NCI-H128 (cell line): ENCODE results near the gene ARMC7.

Experiments
- DNase-seq: peaks from one replicate; lab custom pipeline; 2025; ENCODE audit not compliant: unreplicated experiment; lab: John Stamatoyannopoulos, UW

The ARMC7 gene

DNA sequence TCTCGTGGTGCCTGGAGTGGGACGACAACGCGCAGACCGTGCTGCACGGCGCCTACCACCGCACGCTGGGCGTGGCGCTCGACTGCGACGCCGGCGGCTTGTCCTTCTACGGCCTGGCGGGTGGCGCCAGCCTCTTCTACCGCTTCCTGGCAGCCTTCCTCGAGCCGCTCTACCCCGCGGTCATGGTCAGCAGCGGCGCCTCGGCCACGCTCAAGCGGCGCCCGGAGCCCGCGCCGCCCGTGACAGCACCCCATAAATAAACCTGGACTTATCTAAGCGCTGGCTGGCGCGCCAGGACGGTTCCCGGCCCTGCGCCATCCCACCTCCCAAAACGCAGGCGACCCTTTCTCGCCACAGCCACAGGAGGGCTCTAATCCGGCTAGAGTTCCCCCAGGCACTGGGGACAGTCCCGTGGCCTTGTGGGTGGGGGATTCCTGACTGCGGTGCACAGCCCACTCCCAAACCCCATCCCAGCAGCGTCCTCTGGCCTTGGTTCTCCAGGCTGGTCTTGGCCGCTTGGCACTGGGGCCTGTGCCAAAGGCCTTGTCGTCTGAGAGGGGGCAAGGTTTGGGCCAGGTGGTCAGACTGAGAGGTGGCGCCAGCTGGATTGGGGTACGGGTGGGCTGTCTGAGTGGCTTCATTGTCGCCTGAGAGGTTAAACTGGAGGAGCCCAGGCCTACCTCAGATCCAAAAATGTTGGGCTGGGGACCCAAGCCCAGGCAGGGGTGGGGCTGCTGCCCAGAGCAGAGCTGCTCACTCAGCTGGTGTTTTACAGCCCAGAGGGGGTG, 32.1 kb upstream of the ARMC7 start:
- no peak for DNase-seq

DNA sequence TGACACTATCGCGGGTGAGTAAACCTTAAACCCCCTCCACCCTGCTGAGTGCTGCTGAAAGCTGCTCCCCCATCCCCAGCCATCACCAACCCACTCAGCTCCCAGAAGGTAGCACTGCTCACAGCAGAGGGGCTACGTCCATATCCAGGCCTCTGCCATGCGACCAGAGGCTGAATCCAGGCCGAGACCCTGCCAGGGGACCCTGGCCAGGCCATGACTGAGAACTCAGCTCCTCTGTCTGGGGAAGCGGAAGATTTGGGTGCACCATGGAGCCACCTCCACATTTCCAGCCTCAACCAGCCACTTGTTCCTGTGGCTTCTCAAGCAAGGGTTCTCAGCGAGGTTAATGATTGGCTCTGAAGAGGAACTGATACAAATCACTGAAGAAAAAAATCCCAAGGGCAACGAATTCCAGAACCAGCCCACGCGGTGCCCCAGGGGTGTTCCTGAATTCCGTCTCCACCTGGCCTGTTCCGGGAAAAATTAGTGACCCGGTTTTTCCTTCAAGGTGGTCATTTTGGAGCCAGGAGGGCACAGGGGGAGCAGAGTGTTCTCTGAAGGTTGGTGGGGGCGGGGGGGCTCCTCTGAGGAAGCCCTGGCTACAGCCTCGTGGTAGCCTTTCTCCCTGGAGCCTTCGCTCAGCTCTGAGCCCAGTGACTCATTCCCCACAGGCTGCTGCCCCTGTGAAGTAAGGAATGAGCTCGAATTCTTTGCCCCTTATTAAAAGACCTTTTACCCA, 31.3 kb upstream of the ARMC7 start:
- no peak for DNase-seq

DNA sequence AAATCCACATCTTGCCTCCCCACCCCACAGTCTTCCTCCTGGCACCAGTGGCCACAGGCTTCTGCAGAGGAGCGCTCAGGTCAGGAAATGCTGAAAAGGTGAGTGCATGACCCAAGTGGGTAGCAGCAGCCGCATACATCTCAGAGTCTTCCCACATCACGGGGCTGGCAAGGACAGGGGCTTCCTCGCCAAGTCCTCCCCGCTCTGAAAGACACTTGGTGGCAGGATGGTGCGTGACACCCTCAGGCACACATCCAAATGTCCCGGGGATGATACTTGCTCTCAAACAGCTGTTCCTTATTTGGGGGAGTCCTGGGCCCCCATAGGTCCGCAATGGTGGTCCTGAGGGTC, 30.8 kb upstream of the ARMC7 start:
- DNase-seq: no peak

DNA sequence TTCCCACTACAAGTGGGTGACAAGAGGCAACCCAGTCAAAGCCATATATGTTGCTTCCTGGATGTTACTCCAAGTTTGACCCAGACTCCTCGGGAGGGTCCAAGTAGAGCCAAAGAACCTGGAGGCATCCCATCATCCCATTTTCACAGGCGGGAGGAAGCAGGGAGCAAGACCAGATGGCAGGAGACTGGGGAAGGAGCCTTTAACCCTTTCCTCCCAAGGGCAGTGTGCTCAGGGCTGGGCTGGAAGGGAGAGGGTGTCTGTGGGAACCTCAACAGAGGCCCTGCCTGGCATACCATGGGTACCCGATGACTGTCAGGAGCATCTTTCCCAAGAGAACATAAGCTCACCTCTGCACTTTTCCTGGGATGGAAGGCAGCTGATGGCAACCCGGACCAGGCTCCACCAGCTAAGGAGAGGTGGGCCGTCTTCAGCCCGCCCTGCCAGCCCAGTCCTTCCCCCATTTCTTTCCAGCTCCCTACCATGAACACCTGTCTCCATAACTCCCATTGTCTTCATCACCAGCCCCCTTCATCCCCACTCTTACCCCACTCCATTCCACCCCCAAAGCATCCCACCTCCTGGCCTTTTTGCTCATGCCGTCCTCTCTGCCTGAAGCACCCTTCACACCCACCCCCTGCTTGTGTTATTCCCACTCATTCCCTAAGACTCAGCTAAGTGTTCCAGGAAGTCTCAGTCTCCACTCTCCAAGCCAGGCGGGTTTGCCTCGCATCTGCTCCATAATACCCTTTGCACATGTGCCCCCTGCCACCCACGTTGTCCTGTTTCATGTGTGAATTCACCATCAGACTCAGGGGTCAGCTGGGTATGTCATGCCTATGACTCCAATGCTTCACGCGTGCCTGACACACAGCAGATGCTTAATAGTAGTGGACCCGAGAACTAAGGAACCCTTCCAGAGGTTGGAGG, 27.9 kb upstream of the ARMC7 start:
- no peak for DNase-seq

DNA sequence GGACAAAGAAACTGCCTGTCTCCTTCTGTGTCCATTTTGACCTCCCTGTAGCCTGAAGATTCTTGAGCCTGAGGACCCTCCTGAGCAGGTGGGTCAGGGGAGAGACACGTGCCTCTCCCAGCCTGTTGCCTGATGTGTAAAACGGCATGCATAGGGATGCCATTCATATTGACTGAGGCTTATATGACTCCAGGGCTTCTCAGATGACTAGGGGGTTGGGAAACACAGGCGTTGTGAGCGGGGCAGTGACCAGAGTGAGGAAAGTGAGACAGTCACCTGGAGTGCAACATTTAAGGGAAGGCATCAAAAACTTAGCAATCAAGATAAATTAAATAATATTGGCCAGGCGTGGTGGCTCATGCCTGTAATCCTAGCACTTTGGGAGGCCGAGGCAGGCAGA, 27.1 kb upstream of the ARMC7 start:
- no peak for DNase-seq

DNA sequence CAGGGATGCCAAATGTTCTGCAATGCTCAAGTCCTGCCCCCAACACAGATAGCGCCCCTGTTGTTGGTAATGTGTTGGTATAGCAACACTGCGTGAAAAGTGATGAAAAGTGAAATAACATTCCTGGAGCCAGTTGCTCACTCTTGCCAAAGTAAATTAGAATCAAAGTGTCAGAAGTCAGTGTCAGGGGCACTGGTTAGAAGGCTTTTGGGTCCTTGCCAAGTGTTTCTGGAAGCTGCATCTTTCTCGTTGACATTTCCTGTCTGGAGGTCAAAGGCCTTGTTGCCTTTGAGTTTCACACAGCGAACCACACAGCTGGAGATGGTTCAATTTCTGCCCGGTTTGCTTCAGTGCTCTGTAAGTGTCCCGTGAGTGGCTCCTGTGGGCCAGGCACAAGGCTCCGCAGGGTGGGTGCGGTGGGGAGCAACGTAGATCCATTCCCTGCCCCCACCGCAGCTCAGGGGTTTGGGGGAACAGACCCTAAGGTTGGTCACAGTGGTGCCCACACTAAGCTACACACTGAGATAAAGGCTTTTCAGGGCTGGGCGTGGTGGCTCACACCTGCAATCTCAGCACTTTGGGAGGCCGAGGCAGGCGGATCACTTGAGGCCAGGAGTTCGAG, 25.6 kb upstream of the ARMC7 start:
- no peak for DNase-seq

DNA sequence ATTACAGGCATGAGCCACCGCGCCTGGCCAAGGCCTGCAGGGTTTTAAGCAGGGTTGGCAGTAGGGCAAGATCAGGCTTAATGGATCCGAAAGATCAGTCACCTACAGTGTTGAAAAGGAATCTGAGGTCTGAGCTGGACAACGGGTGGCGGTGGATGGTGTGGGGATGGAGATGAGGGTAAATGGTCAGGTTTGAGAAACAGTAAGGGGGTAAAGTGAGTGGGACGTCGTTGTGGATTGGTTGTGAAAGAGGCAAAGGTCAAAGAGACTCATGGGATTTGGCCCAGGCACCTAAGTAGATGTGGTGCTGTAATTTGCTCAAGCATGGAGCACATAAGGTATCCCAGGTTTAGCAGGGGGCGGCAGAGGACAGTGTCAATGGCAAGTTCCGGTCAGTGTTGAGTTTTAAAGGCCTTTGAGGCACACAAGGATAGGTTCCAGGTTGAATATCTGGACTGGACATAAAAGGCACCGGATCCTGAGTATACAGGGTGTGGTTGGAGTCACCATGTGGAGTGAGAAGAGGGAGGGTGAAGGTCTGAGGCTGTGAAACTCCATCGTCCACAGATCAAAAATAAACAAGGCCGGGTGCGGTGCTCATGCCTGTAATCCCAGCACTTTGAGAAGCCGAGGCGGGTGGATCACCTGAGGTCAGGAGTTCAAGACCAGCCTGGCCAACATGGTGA, 23.1 kb upstream of the ARMC7 start:
- DNase-seq: no peak

DNA sequence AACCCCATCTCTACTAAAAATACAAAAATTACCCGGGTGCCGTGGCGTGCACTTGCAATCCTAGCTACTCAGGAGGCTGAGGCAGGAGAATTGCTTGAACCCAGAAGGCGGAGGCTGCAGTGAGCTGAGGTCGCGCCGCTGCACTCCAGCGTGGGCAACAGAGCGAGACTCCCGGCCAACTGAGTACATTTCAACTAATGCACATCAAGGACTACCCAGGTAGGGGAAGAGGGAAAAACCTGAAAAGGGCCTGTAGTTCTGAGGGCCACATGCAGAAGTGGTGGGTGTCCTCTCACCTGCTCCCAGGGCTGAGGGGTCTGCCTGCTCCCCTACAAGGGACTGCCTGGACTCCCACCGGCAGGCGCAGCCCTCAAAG, 22.6 kb upstream of the ARMC7 start:
- no peak for DNase-seq

DNA sequence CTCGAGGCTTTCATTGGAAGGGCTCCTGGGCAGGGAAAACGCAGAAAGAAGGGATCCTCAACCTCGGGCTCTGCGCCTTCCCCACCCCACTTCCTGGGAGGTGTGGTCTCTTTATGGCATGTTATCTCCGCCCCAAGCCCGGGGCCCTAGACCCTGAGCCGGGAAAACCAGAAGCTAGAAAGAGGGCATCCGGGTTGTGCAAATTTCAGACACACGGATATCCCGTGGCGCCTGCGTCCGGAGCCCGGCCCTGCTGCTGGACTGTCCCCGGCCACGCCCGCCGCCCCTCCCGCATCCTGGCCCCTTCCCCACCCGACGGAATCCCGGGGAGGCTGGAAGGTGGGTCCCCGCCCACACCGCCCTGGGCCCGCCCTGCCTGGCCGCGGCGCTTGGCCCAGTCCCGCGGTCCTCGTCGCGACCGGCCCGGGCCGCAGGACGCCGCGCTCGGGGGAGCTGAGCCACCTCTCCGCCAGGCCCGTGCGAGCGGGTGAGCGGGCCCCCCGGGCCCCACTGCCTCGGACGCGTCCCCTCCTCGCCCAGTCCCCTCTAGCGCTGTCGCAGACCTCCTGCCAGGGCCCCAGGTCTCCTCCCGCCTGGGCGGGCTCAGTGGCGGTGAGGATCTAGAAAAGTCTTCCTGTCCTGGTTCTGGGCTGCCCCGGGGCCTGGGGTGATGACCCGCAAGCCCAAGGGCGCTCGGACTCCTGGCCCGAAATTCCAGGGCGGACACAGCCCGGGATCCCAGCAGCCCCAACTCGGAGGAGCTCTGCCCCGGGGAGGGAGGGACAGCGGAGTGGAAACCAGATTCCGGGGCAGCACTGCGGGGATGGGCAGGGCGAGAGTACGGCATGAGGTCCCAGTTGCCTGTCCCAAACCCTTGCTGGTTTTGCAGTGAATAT, 22.0 kb upstream of the ARMC7 start, which contains the start of gene SLC16A5:
TSS of gene SLC16A5 (plus strand) at position 397 of the 896 bp plus-strand sequence. CDS start 5,683 bp downstream, outside the sequence.
- DNase-seq: no peak

DNA sequence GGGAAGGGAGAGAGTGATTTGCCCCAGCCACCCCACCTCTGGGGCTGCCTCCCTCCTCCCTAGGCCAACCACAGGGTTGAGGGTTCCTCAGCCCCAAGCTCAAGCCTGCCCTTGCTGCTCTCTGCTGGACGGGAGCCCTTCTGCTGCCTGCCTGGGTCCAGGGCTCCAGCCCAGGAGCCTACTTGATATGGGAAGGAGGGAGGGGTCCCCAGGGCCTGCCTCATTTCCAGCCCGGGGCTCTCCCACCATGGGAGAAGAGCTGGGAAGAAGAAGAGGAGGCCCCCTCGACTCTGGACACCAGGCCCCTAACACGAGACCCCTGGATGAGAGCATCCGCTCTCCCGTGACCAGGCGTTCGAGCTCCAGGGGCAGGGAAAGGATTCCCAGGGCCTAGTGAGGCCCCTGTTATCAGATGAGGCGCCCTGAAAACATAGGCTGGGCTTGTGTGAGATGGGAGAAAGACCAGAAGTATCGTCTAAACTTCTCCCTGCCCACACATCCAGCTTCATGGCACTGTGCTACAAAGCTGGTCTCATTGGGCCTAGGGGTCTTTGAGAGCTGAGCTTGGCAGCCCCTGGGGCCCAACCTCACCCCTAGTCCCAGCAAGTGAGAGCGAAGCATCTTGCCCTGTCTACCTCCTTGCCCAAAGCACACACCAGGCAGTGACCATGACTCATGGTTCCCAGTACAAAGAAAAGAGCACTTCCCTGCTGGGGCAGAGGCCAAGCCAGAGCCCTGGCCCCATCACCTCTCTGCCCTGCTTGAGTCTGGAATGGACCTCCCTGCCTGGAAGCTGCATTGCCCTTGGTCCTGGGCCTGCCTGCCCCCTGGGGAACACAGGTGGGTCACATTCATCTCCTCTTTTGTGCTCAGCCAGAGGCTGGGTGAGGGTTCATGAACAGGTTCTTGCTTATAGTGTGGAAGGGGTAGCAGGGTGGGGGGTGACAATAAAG, 21.0 kb upstream of the ARMC7 start:
- DNase-seq: no peak

DNA sequence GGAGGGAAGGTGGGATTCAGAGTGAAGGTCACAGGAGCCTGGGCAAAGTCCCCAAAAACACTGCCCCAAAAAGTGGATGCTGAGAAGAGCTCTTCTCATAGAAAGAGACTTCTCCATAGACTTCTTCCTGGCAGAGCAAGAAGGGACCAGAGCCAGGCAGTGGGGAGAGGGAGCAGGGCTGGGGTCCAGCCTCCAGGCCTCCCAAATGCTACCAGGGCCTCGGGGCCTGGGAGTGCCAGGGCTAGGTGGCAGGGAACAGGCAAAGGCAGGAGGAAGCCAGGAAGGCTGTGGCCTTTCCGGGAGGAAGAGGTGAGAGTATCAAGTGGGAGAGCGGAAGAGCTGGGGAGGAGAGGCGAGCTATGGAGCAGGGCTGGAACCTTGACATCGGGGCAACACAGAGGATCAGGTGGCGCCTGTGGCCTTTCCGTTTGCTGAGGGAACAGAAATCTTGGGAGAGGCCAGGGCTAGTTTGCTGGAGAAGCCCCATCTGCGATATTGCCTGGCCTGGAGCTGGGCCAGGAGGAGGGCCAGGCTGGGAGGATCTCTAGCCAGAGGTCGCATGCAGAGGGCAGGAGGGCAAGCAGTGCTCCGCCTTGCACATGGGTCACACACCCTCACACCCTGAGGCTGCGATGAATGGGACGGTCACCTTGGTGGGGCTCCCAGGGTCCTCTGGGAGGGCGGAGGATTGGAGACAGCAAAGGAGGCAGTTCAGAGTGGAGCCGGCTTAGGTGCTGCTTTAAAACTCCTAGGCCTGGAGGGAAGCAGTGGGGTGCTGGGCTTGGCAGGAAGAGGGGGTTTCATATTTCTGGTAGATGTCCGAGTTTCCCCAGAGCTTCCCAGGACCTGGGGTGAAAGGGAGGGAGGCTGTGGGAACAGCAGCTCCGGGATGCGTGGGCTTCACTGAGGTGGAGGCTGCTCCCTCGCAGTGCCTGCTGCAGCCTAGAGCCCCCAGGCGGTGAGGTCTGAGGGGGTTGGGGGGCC, 18.6 kb upstream of the ARMC7 start:
- DNase-seq: no peak

DNA sequence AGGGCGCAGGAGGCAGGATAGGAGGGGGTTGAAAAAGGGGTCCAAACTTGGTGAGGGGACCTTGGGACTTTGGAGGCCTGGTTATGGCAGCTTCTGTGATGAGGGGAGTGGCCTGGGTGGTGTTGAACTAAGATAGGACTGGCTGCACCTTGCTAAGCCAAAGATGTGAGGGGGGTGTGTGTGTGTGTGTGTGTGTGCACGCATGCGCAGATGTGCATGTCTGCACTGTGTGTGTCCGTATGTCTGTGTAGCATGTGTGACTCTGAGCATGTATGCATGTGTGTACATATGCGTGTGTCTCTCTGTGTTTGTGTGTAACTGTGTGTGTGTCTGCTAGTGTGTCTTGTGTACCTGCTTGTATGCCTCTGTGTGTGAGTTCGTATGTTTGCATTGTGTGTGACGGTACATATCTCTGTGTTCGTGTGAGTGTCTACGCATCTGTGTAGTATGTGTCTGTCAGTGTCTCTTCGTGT, 17.9 kb upstream of the ARMC7 start:
- no peak for DNase-seq

DNA sequence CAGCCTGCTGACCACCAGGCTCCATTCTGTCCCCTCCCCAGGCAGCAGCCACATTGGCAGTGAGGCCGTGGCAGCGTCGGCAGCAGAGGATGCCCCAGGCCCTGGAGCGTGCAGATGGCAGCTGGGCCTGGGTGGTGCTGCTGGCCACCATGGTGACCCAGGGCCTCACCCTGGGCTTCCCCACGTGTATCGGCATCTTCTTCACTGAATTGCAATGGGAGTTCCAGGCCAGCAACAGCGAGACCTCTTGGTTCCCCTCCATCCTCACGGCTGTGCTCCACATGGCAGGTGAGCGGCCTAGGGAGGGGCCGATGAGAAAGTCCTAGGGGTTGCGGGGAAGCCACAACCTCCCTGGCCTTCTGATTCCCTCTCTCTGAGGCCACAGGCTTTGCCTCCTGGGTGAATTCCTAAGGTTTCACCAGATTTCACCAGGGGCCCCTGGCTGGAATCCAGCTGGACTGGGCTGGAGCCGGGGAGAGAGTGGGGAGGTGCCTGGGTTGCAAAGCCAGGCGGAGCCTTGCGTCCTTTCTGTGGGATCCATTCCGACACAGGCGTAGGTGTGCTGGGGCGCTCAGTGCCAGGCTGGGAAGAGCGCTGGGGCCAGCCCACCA, 16.1 kb upstream of the ARMC7 start:
- no peak for DNase-seq

DNA sequence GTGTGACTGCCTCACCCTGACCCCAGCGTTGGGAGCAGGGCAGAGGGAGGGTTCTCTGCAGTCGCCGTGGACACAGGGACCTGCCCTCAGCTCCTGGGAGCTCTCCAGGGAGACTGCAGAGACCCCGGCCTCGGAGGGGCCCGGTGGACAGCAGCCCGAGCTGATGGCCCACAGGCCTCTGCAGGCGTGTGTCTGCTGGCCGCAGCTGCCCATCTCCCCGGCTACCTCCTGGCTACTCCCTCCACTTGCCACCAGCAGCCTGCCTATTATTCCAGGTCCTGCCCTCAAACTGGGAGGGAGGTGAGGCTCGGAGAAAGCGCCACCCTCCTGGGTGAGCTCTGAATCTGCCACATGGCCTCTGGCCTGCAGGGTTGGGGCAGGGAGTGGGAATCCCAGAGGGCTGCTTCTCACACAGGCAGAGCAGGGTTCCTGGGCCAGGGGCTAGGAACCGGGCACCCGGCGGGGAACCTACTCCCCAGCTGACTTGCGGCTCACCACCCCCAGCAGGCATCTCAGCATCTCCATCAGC, 14.8 kb upstream of the ARMC7 start:
- no peak for DNase-seq

DNA sequence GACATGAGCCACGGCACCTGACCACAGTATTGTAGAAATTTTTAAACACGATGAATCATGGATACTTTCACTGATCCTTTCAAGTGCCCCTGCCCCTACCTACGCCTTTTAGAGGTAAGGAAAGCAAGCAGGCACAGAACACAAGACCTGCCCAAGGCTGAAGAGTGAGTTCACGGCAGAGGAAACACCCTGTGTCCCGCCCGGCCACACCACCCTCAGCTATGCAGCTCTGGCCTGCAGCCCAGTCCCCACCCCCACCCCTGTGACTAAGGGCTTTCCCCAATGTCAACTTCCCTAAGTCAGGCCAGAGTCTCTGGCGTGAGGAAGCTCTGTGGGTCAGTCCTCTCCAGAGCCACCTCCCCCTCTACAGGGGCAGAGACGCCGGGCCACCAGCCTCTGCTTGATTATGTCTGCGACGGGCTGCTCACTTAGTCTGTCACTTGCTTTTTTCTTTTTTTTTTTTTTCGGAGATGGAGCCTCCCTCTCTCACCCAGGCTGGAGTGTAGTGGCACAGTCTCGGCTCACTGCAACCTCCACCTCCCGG, 13.6 kb upstream of the ARMC7 start:
- no peak for DNase-seq

DNA sequence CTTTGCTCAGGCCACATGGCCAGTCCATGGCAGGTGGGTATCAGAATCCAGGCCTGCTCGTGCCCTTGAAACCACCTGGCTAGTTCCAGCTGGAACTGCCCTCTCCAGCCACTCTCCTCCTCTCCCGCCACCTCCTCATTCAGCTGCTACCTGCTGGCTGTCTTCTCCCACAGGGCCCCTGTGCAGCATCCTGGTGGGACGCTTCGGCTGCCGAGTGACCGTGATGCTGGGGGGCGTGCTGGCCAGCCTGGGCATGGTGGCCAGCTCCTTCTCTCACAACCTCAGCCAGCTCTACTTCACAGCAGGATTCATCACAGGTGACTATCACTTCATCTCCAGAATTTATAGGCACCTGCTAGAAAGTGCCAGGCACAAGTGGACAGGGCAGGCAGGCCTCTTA, 11.9 kb upstream of the ARMC7 start:
- no peak for DNase-seq
